BJ (cell line): ENCODE results near the gene P2RX7. TPM values are rescaled to one million over a fixed set of nuclear protein-coding genes. Genes with fewer than 3 reads are reported as not detected.

Experiments
- CTCF ChIA-PET: fragments of 350-600 bp; formaldehyde crosslinking; extraction: SDS; loops from one replicate; lab custom pipeline; 2021; ENCODE audit warnings: antibody characterized with exemption, inconsistent platforms; lab: Yijun Ruan, JAX
- POLR2A ChIA-PET: fragments of 300-600 bp; sonication (Branson Sonifier 250); formaldehyde crosslinking; extraction: SDS; loops from one replicate; lab custom pipeline; 2021; ENCODE audit warnings: antibody characterized with exemption; lab: Charles Lee
- DNase-seq: peaks from one replicate; pipeline ENCODE4 v3.0.0-alpha.2; 2011; ENCODE audit warnings: low read depth
- H3K27me3 ChIP-seq: 2 replicates; pipeline ENCODE4 v1.6.0; 2011; ENCODE audit warnings: low read length; ENCODE audit not compliant: control insufficient read depth, insufficient read depth
- H3K36me3 ChIP-seq: 2 replicates; pipeline ENCODE4 v1.5.1; 2011; ENCODE audit warnings: low read length; ENCODE audit not compliant: control insufficient read depth, insufficient read depth
- H3K4me3 ChIP-seq: 2 replicates; pipeline ENCODE4 v1.5.1; 2011; ENCODE audit warnings: low read depth, mild to moderate bottlenecking, control low read depth, low read length
- polyA plus RNA-seq: library from polyadenylated mRNA; depleted of rRNA; stranded (reverse); fragments of >200 nt; gene quantifications from 2 replicates; pipeline ENCODE4 v1.2.3, GENCODE V29; 2011
- TF ChIP-seq, protein P1 (sequence below): IDR thresholded peaks from 2 replicates; pipeline ENCODE4 v1.5.1; 2011; ENCODE audit warnings: low read depth, mild to moderate bottlenecking, control low read depth, inconsistent platforms, low read length, moderate library complexity; ENCODE audit not compliant: insufficient read depth

The P2RX7 gene
- polyA plus RNA-seq, 1 experiment, result 0.20 TPM

DNA sequence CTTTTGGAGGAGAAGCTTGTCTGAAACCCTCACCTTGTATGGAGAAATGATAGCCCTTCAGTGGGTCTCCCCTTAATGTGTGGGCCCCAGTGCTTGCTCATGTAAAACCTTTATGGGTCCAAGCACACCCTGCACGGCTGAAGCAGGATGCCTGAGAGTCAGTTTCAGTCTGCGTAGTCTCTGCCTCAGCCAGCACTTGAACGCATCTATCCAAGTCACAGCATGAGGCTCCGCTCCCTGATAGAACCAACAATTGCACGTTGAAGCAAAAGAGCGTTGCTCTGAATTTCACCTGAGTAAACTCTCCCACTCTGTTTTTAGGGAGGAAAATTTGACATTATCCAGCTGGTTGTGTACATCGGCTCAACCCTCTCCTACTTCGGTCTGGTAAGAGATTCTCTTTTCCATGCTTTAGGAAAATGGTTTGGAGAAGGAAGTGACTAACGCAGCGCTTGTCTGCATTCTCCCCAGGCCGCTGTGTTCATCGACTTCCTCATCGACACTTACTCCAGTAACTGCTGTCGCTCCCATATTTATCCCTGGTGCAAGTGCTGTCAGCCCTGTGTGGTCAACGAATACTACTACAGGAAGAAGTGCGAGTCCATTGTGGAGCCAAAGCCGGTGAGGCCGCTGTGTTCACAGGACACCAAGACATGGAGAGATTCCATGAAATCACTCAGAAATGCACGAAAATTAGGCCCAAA lies 44.3 kb downstream of the P2RX7 start:
- no peak for DNase-seq
- H3K27me3 ChIP-seq, result no peaks in the 10 kb centered on the region; the same call in 1 of the 2 replicates
- ChIA-PET CTCF (no interaction called here), POLR2A (no interaction called here)
- TF ChIP-seq, protein P1, sequence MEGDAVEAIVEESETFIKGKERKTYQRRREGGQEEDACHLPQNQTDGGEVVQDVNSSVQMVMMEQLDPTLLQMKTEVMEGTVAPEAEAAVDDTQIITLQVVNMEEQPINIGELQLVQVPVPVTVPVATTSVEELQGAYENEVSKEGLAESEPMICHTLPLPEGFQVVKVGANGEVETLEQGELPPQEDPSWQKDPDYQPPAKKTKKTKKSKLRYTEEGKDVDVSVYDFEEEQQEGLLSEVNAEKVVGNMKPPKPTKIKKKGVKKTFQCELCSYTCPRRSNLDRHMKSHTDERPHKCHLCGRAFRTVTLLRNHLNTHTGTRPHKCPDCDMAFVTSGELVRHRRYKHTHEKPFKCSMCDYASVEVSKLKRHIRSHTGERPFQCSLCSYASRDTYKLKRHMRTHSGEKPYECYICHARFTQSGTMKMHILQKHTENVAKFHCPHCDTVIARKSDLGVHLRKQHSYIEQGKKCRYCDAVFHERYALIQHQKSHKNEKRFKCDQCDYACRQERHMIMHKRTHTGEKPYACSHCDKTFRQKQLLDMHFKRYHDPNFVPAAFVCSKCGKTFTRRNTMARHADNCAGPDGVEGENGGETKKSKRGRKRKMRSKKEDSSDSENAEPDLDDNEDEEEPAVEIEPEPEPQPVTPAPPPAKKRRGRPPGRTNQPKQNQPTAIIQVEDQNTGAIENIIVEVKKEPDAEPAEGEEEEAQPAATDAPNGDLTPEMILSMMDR, result no peak
- no peaks in the 10 kb centered on the region for H3K36me3 ChIP-seq
- no peak overlapping the region for H3K4me3 ChIP-seq

DNA sequence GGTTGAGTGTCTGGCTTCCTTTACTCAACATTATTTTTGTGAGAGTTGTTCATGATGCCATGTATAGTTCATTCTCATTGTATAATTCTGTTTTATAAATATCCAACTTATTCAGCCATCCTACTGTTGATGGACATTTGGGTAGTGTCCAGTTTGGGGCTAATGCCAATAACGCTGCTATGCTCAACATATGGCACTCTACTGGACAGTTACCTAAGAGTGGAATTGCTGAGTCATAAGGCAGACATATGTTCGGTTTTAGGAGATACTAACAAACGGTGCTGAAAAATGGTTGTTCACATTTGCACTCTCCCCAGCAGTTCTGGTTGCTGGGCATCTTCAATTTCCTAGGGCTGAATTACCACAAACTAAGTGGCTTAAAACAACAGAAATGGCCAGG lies 48.5 kb downstream of the P2RX7 start:
- TF ChIP-seq, protein P1, result no peak
- ChIA-PET CTCF (no interaction called here), POLR2A (no interaction called here)
- H3K4me3 ChIP-seq, result no peak overlapping the region
- no peaks in the 10 kb centered on the region for H3K36me3 ChIP-seq
- DNase-seq, result no peak
- H3K27me3 ChIP-seq, result no peaks in the 10 kb centered on the region

DNA sequence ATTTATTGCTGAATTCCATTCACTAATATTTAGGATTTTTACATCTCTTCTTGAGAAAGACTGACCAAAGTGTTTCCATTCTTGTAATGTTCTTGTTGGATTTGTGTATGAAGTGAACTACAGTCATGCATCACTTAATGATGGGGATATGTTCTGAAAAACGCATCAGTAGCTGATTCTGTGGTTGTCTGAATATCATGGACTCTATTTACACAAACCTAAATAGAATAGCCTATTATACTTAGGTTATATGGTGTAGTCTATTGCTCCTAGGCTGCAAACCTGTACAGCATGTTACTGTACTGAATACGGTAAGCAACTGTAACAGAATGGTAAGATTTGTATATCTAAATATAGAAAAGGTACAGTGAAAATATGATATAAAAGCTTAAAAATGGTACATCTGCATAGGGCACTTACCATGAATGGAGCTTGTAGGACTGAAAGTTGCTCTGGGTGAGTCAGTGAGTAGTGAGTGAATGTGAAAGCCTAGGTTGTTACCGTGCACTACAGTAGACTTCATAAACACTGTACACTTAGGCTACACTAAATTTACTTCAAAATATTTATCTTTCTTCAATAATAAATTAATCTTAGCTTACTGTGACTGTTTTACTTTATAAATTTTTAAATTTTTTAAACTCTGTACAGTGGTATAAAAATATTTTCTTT lies 49.7 kb downstream of the P2RX7 start:
- DNase-seq, result no peak
- Histone ChIP-seq H3K36me3 (no peaks in the 10 kb centered on the region), H3K27me3 (no peaks in the 10 kb centered on the region), H3K4me3 (no peak overlapping the region)
- TF ChIP-seq, protein P1, result no peak
- POLR2A ChIA-PET, result no interaction called here
- CTCF ChIA-PET, result no interaction called here

DNA sequence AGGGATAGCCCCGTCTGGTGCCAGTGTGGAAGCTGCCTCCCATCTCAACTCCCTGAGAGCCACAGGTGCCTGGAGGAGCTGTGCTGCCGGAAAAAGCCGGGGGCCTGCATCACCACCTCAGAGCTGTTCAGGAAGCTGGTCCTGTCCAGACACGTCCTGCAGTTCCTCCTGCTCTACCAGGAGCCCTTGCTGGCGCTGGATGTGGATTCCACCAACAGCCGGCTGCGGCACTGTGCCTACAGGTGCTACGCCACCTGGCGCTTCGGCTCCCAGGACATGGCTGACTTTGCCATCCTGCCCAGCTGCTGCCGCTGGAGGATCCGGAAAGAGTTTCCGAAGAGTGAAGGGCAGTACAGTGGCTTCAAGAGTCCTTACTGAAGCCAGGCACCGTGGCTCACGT lies 51.7 kb downstream of the P2RX7 start:
- H3K27me3 ChIP-seq, result no peaks in the 10 kb centered on the region
- TF ChIP-seq, protein P1, result no peak
- ChIA-PET POLR2A (no interaction called here), CTCF (no interaction called here)
- no peak overlapping the region for H3K4me3 ChIP-seq
- no peak for DNase-seq
- no peaks in the 10 kb centered on the region for H3K36me3 ChIP-seq

DNA sequence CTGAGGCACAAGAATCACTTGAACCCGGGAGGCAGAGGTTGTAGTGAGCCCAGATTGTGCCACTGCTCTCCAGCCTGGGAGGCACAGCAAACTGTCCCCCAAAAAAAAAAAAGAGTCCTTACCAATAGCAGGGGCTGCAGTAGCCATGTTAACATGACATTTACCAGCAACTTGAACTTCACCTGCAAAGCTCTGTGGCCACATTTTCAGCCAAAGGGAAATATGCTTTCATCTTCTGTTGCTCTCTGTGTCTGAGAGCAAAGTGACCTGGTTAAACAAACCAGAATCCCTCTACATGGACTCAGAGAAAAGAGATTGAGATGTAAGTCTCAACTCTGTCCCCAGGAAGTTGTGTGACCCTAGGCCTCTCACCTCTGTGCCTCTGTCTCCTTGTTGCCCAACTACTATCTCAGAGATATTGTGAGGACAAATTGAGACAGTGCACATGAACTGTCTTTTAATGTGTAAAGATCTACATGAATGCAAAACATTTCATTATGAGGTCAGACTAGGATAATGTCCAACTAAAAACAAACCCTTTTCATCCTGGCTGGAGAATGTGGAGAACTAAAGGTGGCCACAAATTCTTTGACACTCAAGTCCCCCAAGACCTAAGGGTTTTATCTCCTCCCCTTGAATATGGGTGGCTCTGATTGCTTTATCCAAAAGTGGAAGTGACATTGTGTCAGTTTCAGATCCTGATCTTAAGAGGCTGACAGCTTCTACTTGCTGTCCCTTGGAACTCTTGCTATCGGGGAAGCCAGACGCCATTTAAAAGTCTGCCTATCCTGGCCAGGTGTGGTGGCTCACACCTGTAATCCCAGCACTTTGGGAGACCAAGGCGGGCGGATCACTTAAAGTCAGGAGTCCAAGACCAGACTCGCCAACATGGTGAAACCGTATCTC lies 52.6 kb downstream of the P2RX7 start:
- H3K4me3 ChIP-seq, result no peak overlapping the region
- TF ChIP-seq, protein P1, result no peak
- ChIA-PET POLR2A (no interaction called here), CTCF (no interaction called here)
- no peaks in the 10 kb centered on the region for H3K27me3 ChIP-seq
- H3K36me3 ChIP-seq, result no peaks in the 10 kb centered on the region
- no peak for DNase-seq
